ENCODE results near the gene RNF114.

GRCh38 chr20:49980140-49981008 is 44.2 kb downstream of the RNF114 start:
- TF ChIP-seq CTCF (IDR thresholded peaks at IDR 0.05), result no peak
- no peak for TF ChIP-seq POLR2A (IDR thresholded peaks at IDR 0.05)
